Measurements from ENCODE around the gene ADAM19.

ADAM19 gene

GRCh38 chr5:157506066-157506590 lies 69.4 kb downstream of the ADAM19 start:
- TF ChIP-seq, protein P1, sequence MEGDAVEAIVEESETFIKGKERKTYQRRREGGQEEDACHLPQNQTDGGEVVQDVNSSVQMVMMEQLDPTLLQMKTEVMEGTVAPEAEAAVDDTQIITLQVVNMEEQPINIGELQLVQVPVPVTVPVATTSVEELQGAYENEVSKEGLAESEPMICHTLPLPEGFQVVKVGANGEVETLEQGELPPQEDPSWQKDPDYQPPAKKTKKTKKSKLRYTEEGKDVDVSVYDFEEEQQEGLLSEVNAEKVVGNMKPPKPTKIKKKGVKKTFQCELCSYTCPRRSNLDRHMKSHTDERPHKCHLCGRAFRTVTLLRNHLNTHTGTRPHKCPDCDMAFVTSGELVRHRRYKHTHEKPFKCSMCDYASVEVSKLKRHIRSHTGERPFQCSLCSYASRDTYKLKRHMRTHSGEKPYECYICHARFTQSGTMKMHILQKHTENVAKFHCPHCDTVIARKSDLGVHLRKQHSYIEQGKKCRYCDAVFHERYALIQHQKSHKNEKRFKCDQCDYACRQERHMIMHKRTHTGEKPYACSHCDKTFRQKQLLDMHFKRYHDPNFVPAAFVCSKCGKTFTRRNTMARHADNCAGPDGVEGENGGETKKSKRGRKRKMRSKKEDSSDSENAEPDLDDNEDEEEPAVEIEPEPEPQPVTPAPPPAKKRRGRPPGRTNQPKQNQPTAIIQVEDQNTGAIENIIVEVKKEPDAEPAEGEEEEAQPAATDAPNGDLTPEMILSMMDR (IDR thresholded peaks at IDR 0.05; ENCODE audit: low read depth, low read length): no peak
- DNase-seq (ENCODE audit: extremely low read depth, low read depth): no peak

GRCh38 chr5:157505496-157505895 lies 70.1 kb downstream of the ADAM19 start:
- TF ChIP-seq, protein P1 (IDR thresholded peaks at IDR 0.05; ENCODE audit: low read depth, low read length): no peak
- no peak for DNase-seq (ENCODE audit: extremely low read depth, low read depth)

DNA sequence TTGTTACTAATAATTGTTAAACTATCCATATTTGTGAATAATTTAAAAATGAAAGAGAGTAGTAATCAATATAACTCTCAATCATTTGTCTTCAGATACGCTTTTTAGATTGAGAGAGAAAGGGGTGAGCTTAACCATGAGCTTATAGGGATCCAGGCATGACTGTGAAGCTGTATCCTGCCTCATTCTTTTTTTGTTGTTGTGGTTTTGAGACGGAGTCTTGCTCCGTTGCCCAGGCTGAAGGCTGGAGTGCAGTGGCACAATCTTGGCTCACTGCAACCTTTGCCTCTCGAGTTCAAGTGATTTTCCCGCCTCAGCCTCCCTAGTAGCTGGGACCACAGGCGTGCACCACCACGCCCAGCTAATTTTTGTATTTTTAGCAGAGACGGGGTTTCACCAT lies 71.5 kb downstream of the ADAM19 start:
- no peak for DNase-seq (ENCODE audit: extremely low read depth, low read depth)
- TF ChIP-seq, protein P1 (IDR thresholded peaks at IDR 0.05; ENCODE audit: low read depth, low read length): no peak

DNA sequence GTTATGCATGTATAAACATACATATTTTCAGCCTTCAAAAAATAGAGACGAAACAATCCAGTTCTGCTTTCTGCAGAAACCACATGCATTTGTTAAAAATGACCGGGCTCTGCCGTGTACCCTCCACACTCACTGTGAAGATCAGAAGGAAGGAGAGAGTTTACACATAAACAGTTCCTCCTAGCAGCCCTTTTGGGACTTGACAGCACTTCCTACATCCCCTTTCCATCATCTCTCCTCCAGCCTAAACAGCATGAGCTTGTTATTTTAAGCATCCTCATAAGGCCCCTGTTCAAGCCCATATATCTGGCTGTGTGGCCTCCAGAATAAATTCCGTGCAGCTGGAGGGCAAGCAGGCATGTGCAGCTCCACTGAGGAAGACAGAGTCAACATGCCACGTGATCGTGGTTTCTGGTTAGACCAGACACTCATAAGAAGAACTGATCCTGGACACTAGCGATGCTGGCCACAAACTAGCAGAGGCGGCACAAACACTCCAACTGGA lies 73.4 kb downstream of the ADAM19 start:
- TF ChIP-seq, protein P1 (IDR thresholded peaks at IDR 0.05; ENCODE audit: low read depth, low read length): no peak
- no peak for DNase-seq (ENCODE audit: extremely low read depth, low read depth)

DNA sequence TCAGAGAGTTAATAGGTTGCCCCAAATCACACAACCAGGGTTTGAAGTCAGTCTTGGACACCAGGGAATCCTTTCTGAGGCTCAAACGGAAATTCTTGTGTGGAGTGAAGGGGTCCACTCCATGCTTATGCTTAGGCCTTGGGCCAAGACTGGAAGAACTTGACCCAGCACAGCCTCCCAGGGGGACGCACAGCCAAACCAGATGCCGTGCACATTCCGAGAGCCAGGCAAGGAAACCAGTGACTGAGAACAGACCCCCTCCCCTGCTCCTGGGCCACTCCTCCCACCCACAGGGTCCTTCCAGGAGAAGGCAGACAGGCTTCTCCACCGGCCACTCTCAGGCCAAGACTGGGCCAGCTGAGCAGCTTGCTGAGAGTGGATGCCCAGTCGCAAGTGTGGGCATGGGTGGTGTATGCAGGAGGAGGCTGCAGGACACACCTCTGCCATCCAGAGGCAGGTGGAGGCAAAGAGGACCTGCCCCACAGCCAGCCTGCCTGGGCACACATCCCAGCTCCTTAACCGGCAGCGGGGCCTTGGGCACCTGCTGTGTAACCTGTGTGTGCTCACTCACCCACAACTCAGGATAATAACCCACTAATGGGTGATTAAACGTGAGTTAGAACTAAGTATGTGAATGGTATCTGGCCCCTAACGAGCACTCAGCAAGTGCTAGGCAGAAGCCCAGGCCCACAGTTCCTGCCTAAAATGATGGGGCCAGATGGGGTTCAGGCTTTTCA lies 77.5 kb downstream of the ADAM19 start:
- TF ChIP-seq, protein P1 (IDR thresholded peaks at IDR 0.05; ENCODE audit: low read depth, low read length): no peak
- DNase-seq (ENCODE audit: extremely low read depth, low read depth): no peak

GRCh38 chr5:157496864-157497263 lies 78.7 kb downstream of the ADAM19 start:
- no peak for DNase-seq (ENCODE audit: extremely low read depth, low read depth)

More at GRCh38 chr5:157496864-157497263, 78.7 kb downstream of the ADAM19 start:
- TF ChIP-seq, protein P1 (IDR thresholded peaks at IDR 0.05; ENCODE audit: low read depth, low read length): no peak
